DMS153 treated with DMSO at 0.1 percent for 48 hours (cell line): ENCODE data around the gene YAE1.

ENCODE experiments used
- DNase-seq: peaks from one replicate; lab custom pipeline; 2025; ENCODE audit not compliant: unreplicated experiment; lab: John Stamatoyannopoulos, UW

The YAE1 gene

GRCh38 chr7:39554583-39555165, 11.5 kb upstream of the YAE1 start:
- DNase-seq: no peak

GRCh38 chr7:39557222-39557621, 9.0 kb upstream of the YAE1 start:
- no peak for DNase-seq

- DNase-seq: no peak
Observed at GRCh38 chr7:39557911-39558310, 8.3 kb upstream of the YAE1 start.

GRCh38 chr7:39560408-39560807, 5.8 kb upstream of the YAE1 start:
- no peak for DNase-seq

GRCh38 chr7:39560997-39561396, 5.2 kb upstream of the YAE1 start:
- no peak for DNase-seq

- DNase-seq: peak; percentile 15
Observed at GRCh38 chr7:39565538-39565937, 666 bp upstream of the YAE1 start.

GRCh38 chr7:39567294-39567693, 1.1 kb downstream of the YAE1 start:
- no peak for DNase-seq

- DNase-seq: no peak
Observed at GRCh38 chr7:39574673-39575349, 8.6 kb downstream of the YAE1 start.

- DNase-seq: no peak
Observed at GRCh38 chr7:39577229-39577874, 11.1 kb downstream of the YAE1 start.

GRCh38 chr7:39580149-39580874, 14.1 kb downstream of the YAE1 start:
- peak; percentile 91 for DNase-seq

- DNase-seq: no peak
Observed at GRCh38 chr7:39582536-39582935, 16.3 kb downstream of the YAE1 start.

GRCh38 chr7:39583539-39583938, 17.3 kb downstream of the YAE1 start:
- no peak for DNase-seq

- DNase-seq: no peak
Observed at GRCh38 chr7:39587393-39587792, 21.2 kb downstream of the YAE1 start.

- no peak for DNase-seq
Observed at GRCh38 chr7:39588416-39588815, 22.2 kb downstream of the YAE1 start.

GRCh38 chr7:39589323-39590111, 23.3 kb downstream of the YAE1 start:
- no peak for DNase-seq

GRCh38 chr7:39592586-39592985, 26.4 kb downstream of the YAE1 start:
- no peak for DNase-seq

GRCh38 chr7:39594988-39595620, 28.9 kb downstream of the YAE1 start:
- DNase-seq: peak; percentile 69

- no peak for DNase-seq
Observed at GRCh38 chr7:39602351-39602750, 36.1 kb downstream of the YAE1 start.

GRCh38 chr7:39603924-39604323, 37.7 kb downstream of the YAE1 start:
- DNase-seq: no peak

GRCh38 chr7:39605087-39605486, 38.9 kb downstream of the YAE1 start:
- no peak for DNase-seq

- DNase-seq: no peak
Observed at GRCh38 chr7:39606352-39606751, 40.1 kb downstream of the YAE1 start.
